ENCODE measurements around the gene SCNN1B. TPM values are rescaled to one million over a fixed set of nuclear protein-coding genes. Genes with fewer than 3 reads are reported as not detected.

SCNN1B gene
- total and polyA plus RNA-seq, 10 donors: 0.80 to 6.3 (median 2.9) TPM

DNA sequence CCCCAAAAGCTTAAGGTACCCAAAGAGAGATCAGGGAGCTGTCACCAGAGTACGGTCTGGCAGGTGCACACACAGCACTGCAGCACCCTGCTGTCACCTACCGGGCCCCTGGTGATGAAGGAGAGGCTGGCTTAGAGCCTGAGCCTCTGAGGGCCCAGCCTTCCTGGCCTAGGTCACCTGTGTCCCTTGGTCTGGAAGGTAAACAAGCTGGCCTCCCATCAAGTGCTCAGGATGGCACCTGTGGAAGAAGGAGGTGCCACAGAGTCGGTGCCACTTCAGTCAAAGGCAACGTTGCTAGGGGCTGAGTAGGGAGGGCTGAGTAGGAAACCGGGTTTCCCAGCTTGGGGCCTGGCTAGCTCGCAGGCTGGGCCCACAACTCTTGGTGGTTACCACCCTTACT lies 80.2 kb downstream of the SCNN1B start:
- intact Hi-C loops (cut with DNase I; ENCODE audit: low total_unique reads): no loop called here
- no peaks in the 10 kb centered on the region for H3K27me3 ChIP-seq (replicated peaks in 1 of 7)
- 81 to 91% (median 82%) methylated on average over 5 to 6 of the region's 6 CpGs for WGBS, 5 donors
- DNase-seq: no peak
- no peak overlapping the region for H3K27ac ChIP-seq
- H3K9me3 ChIP-seq: no peaks in the 10 kb centered on the region
- peaks cover 0 to 10% (median 0%) of the 10 kb centered on the region in 6 donors for H3K36me3 ChIP-seq
- H3K4me1 ChIP-seq: no peaks in the 10 kb centered on the region
- no peak overlapping the region for H3K4me3 ChIP-seq
- TF ChIP-seq, protein P1, sequence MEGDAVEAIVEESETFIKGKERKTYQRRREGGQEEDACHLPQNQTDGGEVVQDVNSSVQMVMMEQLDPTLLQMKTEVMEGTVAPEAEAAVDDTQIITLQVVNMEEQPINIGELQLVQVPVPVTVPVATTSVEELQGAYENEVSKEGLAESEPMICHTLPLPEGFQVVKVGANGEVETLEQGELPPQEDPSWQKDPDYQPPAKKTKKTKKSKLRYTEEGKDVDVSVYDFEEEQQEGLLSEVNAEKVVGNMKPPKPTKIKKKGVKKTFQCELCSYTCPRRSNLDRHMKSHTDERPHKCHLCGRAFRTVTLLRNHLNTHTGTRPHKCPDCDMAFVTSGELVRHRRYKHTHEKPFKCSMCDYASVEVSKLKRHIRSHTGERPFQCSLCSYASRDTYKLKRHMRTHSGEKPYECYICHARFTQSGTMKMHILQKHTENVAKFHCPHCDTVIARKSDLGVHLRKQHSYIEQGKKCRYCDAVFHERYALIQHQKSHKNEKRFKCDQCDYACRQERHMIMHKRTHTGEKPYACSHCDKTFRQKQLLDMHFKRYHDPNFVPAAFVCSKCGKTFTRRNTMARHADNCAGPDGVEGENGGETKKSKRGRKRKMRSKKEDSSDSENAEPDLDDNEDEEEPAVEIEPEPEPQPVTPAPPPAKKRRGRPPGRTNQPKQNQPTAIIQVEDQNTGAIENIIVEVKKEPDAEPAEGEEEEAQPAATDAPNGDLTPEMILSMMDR (IDR thresholded peaks at IDR 0.05 in 8 of 11, conservative IDR thresholded peaks at IDR 0.05 in 3 of 11): no peak
- no peak for TF ChIP-seq POLR2AphosphoS5 (IDR thresholded peaks at IDR 0.05)
- no peak for TF ChIP-seq POLR2A (IDR thresholded peaks at IDR 0.05)

DNA sequence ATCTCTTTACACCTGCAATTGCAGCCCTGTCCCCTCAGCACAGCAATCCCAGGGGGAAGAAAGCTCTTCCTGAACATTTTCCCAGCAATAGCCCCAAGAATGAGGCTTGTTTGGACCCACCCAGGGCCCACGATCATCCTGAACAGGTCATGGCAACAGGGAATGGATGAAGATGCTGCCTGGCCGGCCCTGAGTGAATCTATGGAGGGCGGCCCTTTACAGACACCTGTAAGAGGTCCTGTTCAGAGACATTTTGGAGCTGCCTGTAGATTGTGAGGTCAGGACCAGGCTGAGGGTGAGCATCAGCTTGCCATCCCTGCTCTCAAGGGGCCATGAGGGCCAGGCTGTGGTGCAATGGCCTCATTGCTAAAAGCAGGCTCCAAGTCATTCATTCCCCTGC lies 81.8 kb downstream of the SCNN1B start:
- Histone ChIP-seq H3K27ac (no peak overlapping the region), H3K36me3 (peaks cover 0 to 26% (median 10%) of the 10 kb centered on the region in 6 donors), H3K27me3 (replicated peaks in 1 of 7) (no peaks in the 10 kb centered on the region), H3K4me1 (no peaks in the 10 kb centered on the region), H3K9me3 (no peaks in the 10 kb centered on the region), H3K4me3 (no peak overlapping the region)
- TF ChIP-seq POLR2A (IDR thresholded peaks at IDR 0.05) (no peak), POLR2AphosphoS5 (IDR thresholded peaks at IDR 0.05) (no peak)
- TF ChIP-seq, protein P1 (IDR thresholded peaks at IDR 0.05 in 8 of 11, conservative IDR thresholded peaks at IDR 0.05 in 3 of 11): no peak
- intact Hi-C loops (cut with DNase I; ENCODE audit: low total_unique reads): no loop called here
- 72 to 96% (median 90%) methylated on average over 3 of the region's 3 CpGs for WGBS, 5 donors
- DNase-seq: peak; percentile 54

DNA sequence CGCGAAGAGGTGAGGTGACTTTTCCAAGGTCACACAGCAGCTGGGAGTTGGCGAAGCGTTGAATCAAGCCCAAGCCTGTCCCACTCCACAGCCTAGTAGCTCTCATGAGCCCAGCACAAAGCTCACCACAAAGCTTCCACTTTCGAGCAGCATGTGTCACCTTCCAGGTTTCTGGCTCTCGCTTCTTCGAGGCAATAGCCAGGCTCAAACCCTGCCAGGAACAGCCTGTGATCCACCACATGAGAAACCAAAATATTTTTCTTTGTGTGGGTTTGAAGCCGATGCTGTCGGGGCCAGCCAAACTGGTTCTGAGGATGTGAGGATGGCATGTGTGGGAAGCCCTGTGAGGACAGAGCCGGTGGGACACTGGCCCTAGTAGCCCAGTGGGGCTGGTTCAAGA lies 82.8 kb downstream of the SCNN1B start:
- Histone ChIP-seq H3K27ac (no peak overlapping the region), H3K36me3 (peaks cover 0 to 36% (median 18%) of the 10 kb centered on the region in 6 donors), H3K4me1 (no peaks in the 10 kb centered on the region), H3K4me3 (no peak overlapping the region), H3K27me3 (replicated peaks in 1 of 7) (no peaks in the 10 kb centered on the region), H3K9me3 (no peaks in the 10 kb centered on the region)
- no peak for DNase-seq
- intact Hi-C loops (cut with DNase I; ENCODE audit: low total_unique reads): no loop called here
- WGBS, 5 donors: 94 to 98% (median 94%) methylated on average over 10 of the region's 10 CpGs
- TF ChIP-seq, protein P1 (IDR thresholded peaks at IDR 0.05 in 8 of 11, conservative IDR thresholded peaks at IDR 0.05 in 3 of 11): no peak
- no peak for TF ChIP-seq POLR2AphosphoS5 (IDR thresholded peaks at IDR 0.05)
- TF ChIP-seq POLR2A (IDR thresholded peaks at IDR 0.05): no peak

DNA sequence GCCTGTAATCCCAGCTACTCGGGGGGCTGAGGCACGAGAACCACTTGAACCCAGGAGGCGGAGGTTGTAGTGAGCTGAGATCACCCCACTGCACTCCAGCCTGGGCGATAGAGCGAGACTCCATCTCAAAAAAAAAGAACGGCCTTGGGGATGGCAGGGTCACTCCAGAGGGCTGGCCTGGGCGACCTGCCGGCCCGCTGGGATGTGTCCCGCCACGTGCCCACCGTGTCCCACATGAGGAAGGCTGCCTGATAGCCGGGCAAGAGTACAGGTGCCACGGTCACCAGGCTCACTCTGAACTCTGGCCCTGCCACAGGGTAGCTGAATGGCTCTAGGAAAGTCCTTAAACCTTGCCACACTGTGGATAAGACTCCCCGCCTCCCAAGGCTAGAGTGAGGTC lies 83.3 kb downstream of the SCNN1B start:
- no peaks in the 10 kb centered on the region for H3K9me3 ChIP-seq
- H3K36me3 ChIP-seq: peaks cover 0 to 41% (median 23%) of the 10 kb centered on the region in 6 donors
- WGBS, 5 donors: 91 to 97% (median 96%) methylated on average over 8 to 15 of the region's 15 CpGs
- H3K27ac ChIP-seq: no peak overlapping the region
- no peak for DNase-seq
- TF ChIP-seq, protein P1 (IDR thresholded peaks at IDR 0.05 in 8 of 11, conservative IDR thresholded peaks at IDR 0.05 in 3 of 11): no peak
- TF ChIP-seq POLR2AphosphoS5 (IDR thresholded peaks at IDR 0.05) (no peak), POLR2A (IDR thresholded peaks at IDR 0.05) (no peak)
- intact Hi-C loops (cut with DNase I; ENCODE audit: low total_unique reads): no loop called here
- no peaks in the 10 kb centered on the region for H3K27me3 ChIP-seq (replicated peaks in 1 of 7)
- H3K4me3 ChIP-seq: no peak overlapping the region
- H3K4me1 ChIP-seq: no peaks in the 10 kb centered on the region

Data from spleen (tissue), 11 donors.